Activated T-helper 1 cell treated with anti-CD3 and anti-CD28 coated beads, Interleukin-12 subunit alpha, Interleukin-12 subunit beta, Interleukin-2, Interleukin-4 antibody, amounts not matched to agents 30 ng/mL and 10 ng/mL and 1 ng/mL, durations not matched to agents 14 hours and 24 hours and 36 hours (primary cell): ENCODE measurements around the gene PADI2. TPM values are rescaled to one million over a fixed set of nuclear protein-coding genes. Genes with fewer than 3 reads are reported as not detected.

Experiments used
- DNase-seq: peaks from one replicate; pipeline ENCODE4 v3.0.0; 2021; ENCODE audit warnings: low spot score
- H3K27ac Mint-ChIP-seq: one replicate; pipeline ENCODE4 v1.8.0; 2021; ENCODE audit warnings: mild to moderate bottlenecking, mixed read lengths
- H3K27me3 Mint-ChIP-seq: one replicate; pipeline ENCODE4 v1.8.0; 2022; ENCODE audit warnings: mild to moderate bottlenecking, moderate library complexity, mixed read lengths; ENCODE audit not compliant: insufficient read depth
- H3K36me3 Mint-ChIP-seq: one replicate; pipeline ENCODE4 v1.8.0; 2021; ENCODE audit warnings: low read depth, mixed read lengths
- H3K4me1 Mint-ChIP-seq: one replicate; pipeline ENCODE4 v1.8.0; 2021; ENCODE audit warnings: low read depth, mixed read lengths
- H3K4me3 Mint-ChIP-seq: one replicate; pipeline ENCODE4 v1.8.0; 2021; ENCODE audit warnings: mild to moderate bottlenecking, moderate library complexity, mixed read lengths
- H3K9me3 Mint-ChIP-seq: one replicate; pipeline ENCODE4 v1.8.0; 2021; ENCODE audit warnings: mixed read lengths
- intact Hi-C: fragments of 100-400 bp; cut with micrococcal nuclease; formaldehyde crosslinking; loops from one replicate; pipeline ENCODE4 v1.15.1; 2024
- total RNA-seq: library from RNA; stranded (reverse); gene quantifications from 2 replicates; pipeline ENCODE4 v1.2.3, GENCODE V29; 2022

The PADI2 gene
- total RNA-seq, 1 donor from 2014 or later = not detected

GRCh38 chr1:17118268-17118667, 983 bp downstream of the PADI2 start:
- no peaks in the 10 kb centered on the region for H3K9me3 Mint-ChIP-seq
- peaks cover 47% of the 10 kb centered on the region for H3K27me3 Mint-ChIP-seq
- no peak overlapping the region for H3K4me3 Mint-ChIP-seq
- H3K27ac Mint-ChIP-seq = no peak overlapping the region
- intact Hi-C loops = no loop called here
- H3K4me1 Mint-ChIP-seq = no peaks in the 10 kb centered on the region
- DNase-seq = no peak
- H3K36me3 Mint-ChIP-seq = no peaks in the 10 kb centered on the region

DNA sequence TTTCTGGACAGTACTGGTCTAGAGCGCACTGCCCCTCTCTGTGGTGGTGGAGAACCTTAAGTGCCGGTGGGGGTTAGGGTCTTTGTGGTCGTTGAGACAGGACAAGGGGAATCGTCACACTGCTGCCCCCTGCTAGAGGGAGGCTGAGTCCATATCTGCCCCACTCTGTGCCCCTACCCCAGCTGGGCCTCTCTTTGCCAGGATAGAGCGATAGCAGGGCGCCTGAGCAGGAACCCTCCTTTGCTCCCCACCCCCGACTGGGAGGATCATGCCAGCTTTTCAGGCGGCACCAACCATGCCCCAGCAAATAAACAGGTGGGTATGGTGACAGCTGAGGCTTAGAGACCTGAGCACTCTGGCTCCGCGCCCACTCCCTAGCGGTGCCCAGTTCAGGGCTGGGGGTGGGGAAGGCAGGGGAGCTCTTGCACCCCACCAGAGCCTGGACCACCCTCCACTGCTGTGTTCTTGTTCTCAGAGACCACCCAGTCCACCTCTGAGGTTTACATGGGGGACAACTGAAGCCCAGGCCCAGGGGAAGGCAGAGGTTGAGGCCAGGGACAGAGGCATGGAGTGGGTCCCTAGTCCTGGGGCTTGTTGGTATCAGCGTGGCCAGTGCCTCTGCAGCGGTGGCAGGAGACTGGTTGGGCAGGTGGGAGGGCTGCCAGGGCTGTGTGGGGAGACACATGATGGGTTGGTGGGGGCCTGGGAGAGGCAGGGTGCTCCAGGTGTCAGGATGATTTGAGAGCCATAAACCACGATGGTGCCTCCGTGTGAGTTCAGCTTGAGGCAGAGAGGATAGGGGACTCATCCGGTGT, 1.6 kb downstream of the PADI2 start:
- no peak overlapping the region for H3K4me3 Mint-ChIP-seq
- peaks cover 47% of the 10 kb centered on the region for H3K27me3 Mint-ChIP-seq
- H3K4me1 Mint-ChIP-seq = no peaks in the 10 kb centered on the region
- H3K27ac Mint-ChIP-seq = no peak overlapping the region
- H3K36me3 Mint-ChIP-seq = no peaks in the 10 kb centered on the region
- H3K9me3 Mint-ChIP-seq = no peaks in the 10 kb centered on the region
- DNase-seq = no peak
- intact Hi-C loops = no loop called here

- Mint-ChIP-seq H3K9me3 (no peaks in the 10 kb centered on the region), H3K27me3 (peaks cover 47% of the 10 kb centered on the region), H3K4me1 (no peaks in the 10 kb centered on the region), H3K27ac (no peak overlapping the region), H3K36me3 (no peaks in the 10 kb centered on the region), H3K4me3 (no peak overlapping the region)
- intact Hi-C loops = no loop called here
- no peak for DNase-seq
Observed at GRCh38 chr1:17116643-17117042, 2.6 kb downstream of the PADI2 start.

GRCh38 chr1:17113963-17114362, 5.3 kb downstream of the PADI2 start:
- Mint-ChIP-seq H3K4me1 (no peaks in the 10 kb centered on the region), H3K27me3 (peaks cover 29% of the 10 kb centered on the region), H3K4me3 (no peak overlapping the region), H3K27ac (no peak overlapping the region), H3K9me3 (no peaks in the 10 kb centered on the region), H3K36me3 (no peaks in the 10 kb centered on the region)
- no peak for DNase-seq
- intact Hi-C loops = no loop called here

DNA sequence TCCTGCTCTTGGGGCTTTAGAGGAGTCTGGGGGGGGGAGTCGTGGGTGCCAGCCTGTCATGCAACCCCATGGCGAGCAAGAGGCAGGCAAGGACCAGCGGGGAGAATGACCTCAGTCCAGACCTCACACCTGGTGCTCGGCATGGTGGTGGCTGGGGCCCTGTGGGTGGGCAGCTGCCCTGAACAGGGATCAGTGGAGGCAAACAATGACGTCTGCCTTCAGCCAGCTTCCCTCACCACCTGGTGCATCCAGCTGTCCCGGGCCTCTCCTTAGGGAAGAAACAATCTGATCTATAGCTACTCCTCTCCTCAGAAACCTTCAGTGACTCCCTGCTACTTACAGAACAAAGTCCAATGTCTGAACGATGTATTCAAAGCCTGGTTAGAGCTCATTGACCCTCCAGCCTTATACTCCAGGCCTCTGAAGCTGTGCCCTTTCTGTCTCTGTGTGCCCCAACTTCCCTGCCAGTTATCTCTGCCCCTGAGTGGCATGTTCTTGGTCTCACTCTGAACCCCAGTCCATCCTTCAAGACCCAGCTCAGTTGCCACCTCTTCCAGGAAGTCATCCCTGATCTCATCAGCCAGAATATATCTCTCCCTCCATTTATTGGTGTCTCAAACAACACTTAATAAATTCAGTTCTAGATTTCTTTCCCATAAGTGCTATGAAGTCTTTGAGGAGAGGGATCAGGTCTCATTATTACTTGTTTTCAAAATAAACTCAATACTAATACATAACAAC, 6.6 kb downstream of the PADI2 start:
- Mint-ChIP-seq H3K9me3 (no peaks in the 10 kb centered on the region), H3K4me3 (no peak overlapping the region), H3K36me3 (no peaks in the 10 kb centered on the region), H3K27ac (no peak overlapping the region), H3K27me3 (peaks cover 17% of the 10 kb centered on the region), H3K4me1 (no peaks in the 10 kb centered on the region)
- intact Hi-C loops = no loop called here
- no peak for DNase-seq

- no peaks in the 10 kb centered on the region for H3K9me3 Mint-ChIP-seq
- DNase-seq = no peak
- peaks cover 17% of the 10 kb centered on the region for H3K27me3 Mint-ChIP-seq
Observed at GRCh38 chr1:17112076-17112475, 7.2 kb downstream of the PADI2 start.

GRCh38 chr1:17110555-17110926, 8.7 kb downstream of the PADI2 start:
- intact Hi-C loops = no loop called here
- Mint-ChIP-seq H3K9me3 (no peaks in the 10 kb centered on the region), H3K27me3 (peaks cover 13% of the 10 kb centered on the region), H3K4me3 (no peak overlapping the region), H3K36me3 (no peaks in the 10 kb centered on the region), H3K4me1 (no peaks in the 10 kb centered on the region), H3K27ac (no peak overlapping the region)
- no peak for DNase-seq

More at GRCh38 chr1:17112076-17112475, 7.2 kb downstream of the PADI2 start:
- no peak overlapping the region for H3K27ac Mint-ChIP-seq
- intact Hi-C loops = no loop called here
- no peaks in the 10 kb centered on the region for H3K4me1 Mint-ChIP-seq
- H3K4me3 Mint-ChIP-seq = no peak overlapping the region
- H3K36me3 Mint-ChIP-seq = no peaks in the 10 kb centered on the region

GRCh38 chr1:17109892-17110554, 9.2 kb downstream of the PADI2 start:
- Mint-ChIP-seq H3K27ac (no peak overlapping the region), H3K4me1 (no peaks in the 10 kb centered on the region), H3K36me3 (no peaks in the 10 kb centered on the region), H3K4me3 (no peak overlapping the region), H3K9me3 (no peaks in the 10 kb centered on the region), H3K27me3 (peaks cover 10% of the 10 kb centered on the region)
- intact Hi-C loops = no loop called here
- DNase-seq = no peak

DNA sequence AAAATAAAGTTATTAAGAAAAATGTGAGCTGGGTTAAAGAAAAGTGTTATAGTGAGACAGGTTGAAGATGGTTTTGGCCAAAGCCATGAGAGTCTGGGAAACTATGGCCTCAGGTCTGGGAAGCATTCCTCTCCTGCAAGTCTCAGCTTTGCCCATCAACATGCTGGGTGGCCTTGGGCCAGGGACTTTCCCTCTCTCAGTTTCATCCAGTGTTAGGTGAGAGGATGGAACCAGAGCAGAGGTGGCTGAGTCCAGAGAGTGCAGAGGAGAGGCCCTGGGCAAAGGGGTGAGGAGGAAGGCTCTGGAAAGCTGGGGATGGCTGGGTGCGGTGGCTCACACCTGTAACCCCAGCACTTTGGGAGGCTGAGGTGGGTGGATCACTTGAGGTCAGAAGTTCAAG, 10.5 kb downstream of the PADI2 start:
- no peak overlapping the region for H3K4me3 Mint-ChIP-seq
- intact Hi-C loops = no loop called here
- no peaks in the 10 kb centered on the region for H3K36me3 Mint-ChIP-seq
- no peak overlapping the region for H3K27ac Mint-ChIP-seq
- no peak for DNase-seq
- peaks cover 3% of the 10 kb centered on the region for H3K27me3 Mint-ChIP-seq
- no peaks in the 10 kb centered on the region for H3K4me1 Mint-ChIP-seq
- no peaks in the 10 kb centered on the region for H3K9me3 Mint-ChIP-seq

- no peaks in the 10 kb centered on the region for H3K9me3 Mint-ChIP-seq
- no peak for DNase-seq
- H3K36me3 Mint-ChIP-seq = no peaks in the 10 kb centered on the region
- no peaks in the 10 kb centered on the region for H3K4me1 Mint-ChIP-seq
- no peak overlapping the region for H3K4me3 Mint-ChIP-seq
- H3K27me3 Mint-ChIP-seq = peaks cover 3% of the 10 kb centered on the region
- H3K27ac Mint-ChIP-seq = no peak overlapping the region
- intact Hi-C loops = no loop called here
Observed at GRCh38 chr1:17108360-17108759, 10.9 kb downstream of the PADI2 start.

- Mint-ChIP-seq H3K27me3 (no peaks in the 10 kb centered on the region), H3K4me3 (no peak overlapping the region), H3K36me3 (no peaks in the 10 kb centered on the region), H3K27ac (no peak overlapping the region), H3K9me3 (no peaks in the 10 kb centered on the region), H3K4me1 (no peaks in the 10 kb centered on the region)
- no peak for DNase-seq
- intact Hi-C loops = no loop called here
Observed at GRCh38 chr1:17104782-17105181, 14.5 kb downstream of the PADI2 start.

DNA sequence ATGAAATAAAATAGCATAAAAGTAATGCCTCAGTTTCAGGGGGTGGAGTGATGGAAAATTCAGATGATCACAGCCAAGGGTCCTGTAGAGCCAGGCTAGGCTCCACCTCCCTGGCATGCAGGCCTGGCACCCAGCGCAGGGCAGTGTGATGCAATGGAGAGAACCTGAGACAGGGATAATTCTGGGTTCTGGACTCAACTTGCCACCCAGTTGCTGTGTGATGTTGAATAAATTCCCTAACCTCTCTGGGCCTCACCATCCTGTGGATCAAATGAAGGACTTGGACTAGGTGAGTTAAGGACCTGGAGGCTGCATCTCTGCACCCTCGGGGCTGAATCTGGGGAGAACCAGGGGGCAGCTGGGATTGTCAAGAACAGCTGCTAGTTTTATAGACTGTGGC, 17.0 kb downstream of the PADI2 start:
- Mint-ChIP-seq H3K36me3 (no peaks in the 10 kb centered on the region), H3K27ac (no peak overlapping the region), H3K27me3 (no peaks in the 10 kb centered on the region), H3K4me3 (no peak overlapping the region), H3K9me3 (no peaks in the 10 kb centered on the region), H3K4me1 (no peaks in the 10 kb centered on the region)
- intact Hi-C loops = no loop called here
- no peak for DNase-seq

DNA sequence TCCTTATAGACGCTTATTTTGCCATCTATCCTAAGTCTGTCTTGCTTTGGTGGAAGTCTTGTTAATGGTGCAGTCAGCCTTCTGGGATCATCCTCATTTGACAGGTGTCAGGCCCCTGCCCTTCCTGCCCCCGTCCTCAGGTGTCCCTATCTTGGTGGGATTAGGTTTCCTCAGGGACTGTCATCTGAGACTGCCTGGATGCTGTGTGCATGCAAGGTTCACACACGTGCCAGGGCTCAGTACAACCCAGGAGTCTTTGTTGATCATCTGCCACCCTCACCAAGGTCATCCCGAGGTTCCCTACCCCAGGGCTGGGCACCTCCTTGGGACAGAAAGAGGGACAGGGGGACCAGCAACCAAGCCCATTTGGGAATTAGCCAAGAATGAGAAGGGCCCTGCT, 18.0 kb downstream of the PADI2 start:
- H3K4me1 Mint-ChIP-seq = no peaks in the 10 kb centered on the region
- H3K4me3 Mint-ChIP-seq = no peak overlapping the region
- no peak overlapping the region for H3K27ac Mint-ChIP-seq
- H3K27me3 Mint-ChIP-seq = no peaks in the 10 kb centered on the region
- DNase-seq = no peak
- no peaks in the 10 kb centered on the region for H3K9me3 Mint-ChIP-seq
- no peaks in the 10 kb centered on the region for H3K36me3 Mint-ChIP-seq
- intact Hi-C loops = no loop called here
